Measurements from ENCODE around the gene METTL26. TPM values are rescaled to one million over a fixed set of nuclear protein-coding genes. Genes with fewer than 3 reads are reported as not detected.
"Not testable (repeated sequence)": the region's sequence is repeated elsewhere in the genome, so short reads cannot be mapped to it uniquely, and the experiment has no call there.

Gene METTL26
- total RNA-seq, 1 experiment from 2014 or later, result 438 TPM

DNA sequence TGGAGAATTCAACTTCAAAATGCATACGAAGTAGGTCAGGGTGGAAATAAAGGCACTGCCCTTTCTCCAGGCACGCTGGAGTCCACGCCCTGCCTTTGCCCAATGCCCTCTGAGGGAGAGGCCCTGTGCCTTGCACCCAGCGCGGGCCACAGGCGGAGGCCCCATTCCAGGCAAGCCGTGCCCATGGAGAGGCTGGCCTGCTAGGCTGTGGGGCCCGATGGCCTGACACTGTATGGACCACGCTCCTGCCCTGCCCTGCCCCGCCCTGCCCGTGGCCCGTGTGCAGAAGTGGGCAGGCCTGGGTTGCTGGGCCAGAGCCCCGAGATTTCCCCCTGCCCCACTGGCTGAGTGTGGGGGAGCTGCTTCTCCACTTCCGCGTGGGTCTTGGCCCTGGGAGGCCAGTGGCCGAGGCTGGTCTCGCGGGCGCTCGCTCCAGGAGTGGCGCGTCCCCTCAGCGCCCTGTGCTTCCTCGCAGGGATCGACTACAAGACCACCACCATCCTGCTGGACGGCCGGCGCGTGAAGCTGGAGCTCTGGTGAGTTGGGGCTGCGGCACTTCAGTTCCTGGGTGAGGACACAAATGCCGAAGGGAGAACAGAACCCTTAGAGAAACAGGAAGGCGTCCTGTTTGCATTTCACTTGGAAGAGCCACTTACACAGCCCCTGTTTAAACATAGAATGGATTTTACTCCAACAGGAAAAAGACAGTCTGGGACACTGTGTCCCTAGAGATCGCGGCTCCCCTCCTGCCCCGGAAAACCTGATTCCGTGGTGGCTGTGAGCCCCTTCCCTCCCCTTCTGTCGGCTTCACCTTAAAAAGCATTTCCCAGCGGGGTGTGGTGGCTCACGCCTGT, 19.1 kb downstream of the METTL26 start:
- no peak for DNase-seq (ENCODE audit: low read depth)

GRCh38 chr16:615122-615521, 21.0 kb downstream of the METTL26 start:
- in situ Hi-C loops (cut with HindIII; ENCODE audit: low pct_unique_long_range_greater_than_20kb, low sequenced_read_pairs), result no loop called here
- DNase-seq (ENCODE audit: low read depth), result no peak

More for the DNA sequence above, 19.1 kb downstream of the METTL26 start:
- in situ Hi-C loops (cut with HindIII; ENCODE audit: low pct_unique_long_range_greater_than_20kb, low sequenced_read_pairs), result no loop called here

- in situ Hi-C loops (cut with HindIII; ENCODE audit: low pct_unique_long_range_greater_than_20kb, low sequenced_read_pairs), result no loop called here
Measured at GRCh38 chr16:610513-611381, 25.4 kb downstream of the METTL26 start.

DNA sequence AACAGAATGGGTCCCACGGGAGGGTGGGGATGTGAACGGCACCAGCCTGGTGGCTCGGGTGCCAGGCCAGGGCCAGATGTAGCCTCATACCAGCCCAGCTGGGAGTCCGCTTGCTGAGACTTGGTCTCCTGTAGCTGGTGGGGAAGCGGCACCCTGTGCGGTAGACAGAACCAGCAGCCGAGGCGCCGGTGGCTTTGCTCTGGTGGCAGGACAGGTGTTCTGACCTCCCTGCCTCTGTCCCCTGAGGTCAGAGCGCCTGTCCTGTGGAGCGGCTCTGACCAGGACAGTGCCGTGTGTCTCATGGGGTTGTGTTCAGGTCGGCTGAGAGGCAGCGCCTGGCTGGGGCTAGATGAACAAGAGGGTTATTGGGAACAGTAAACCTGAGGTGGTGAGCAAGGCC, 26.1 kb downstream of the METTL26 start:
- no peak for DNase-seq (ENCODE audit: low read depth)
- in situ Hi-C loops (cut with HindIII; ENCODE audit: low pct_unique_long_range_greater_than_20kb, low sequenced_read_pairs), result no loop called here

More at GRCh38 chr16:610513-611381, 25.4 kb downstream of the METTL26 start:
- DNase-seq (ENCODE audit: low read depth), result no peak

- in situ Hi-C loops (cut with HindIII; ENCODE audit: low pct_unique_long_range_greater_than_20kb, low sequenced_read_pairs), result no loop called here
- DNase-seq (ENCODE audit: low read depth), result no peak
Measured at GRCh38 chr16:609316-609715, 26.8 kb downstream of the METTL26 start.

DNA sequence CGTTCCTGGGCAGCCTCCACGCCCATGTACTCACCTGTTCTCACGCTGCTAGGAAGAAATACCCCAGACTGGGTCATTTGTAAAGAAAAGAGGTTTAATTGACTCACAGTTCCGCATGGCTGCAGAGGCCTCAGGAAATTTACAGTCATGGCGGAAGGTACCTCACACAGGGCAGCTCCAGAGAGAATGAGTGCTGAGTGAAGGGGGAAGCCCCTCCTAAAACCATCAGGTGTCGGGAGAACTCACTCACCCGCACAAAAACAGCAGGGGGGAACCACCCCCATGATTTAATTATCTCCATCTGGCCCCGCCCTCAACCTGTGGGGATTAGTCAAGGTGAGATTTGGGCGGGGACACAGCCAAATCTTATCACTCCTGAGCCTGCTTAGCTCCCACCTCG, 28.1 kb downstream of the METTL26 start:
- in situ Hi-C loops (cut with HindIII; ENCODE audit: low pct_unique_long_range_greater_than_20kb, low sequenced_read_pairs), result no loop called here
- DNase-seq (ENCODE audit: low read depth), result no peak

DNA sequence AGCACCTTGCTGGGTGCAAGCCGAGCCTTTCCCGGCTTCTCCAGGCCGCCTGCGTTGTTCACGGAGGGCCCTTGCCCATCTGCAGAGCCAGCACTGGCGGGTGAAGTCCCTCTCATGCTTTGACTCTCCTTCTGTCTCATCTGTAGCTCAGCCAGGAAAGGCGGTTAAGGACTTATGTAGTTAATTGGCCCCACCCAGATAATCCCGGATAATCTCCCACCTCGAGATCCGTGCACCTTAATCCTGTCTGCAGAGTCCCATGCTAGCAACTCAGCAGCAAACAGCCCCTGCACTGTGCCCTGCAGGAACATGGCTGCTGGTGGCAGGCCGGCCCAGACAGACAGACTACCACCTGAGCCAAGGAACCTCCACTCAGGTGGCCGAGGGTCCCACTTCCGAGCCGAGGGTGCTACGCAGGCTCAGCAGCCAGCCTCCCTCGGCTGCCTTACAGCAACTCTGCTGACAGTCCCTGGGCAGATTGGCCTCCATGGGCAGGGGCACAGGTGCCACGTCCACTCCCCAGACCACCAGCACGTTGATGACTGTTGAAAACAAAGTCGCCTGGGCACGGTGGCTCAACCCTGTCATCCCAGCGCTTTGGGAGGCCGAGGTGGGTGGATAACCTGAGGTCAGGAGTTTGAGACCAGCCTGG, 29.3 kb downstream of the METTL26 start:
- in situ Hi-C loops (cut with HindIII; ENCODE audit: low pct_unique_long_range_greater_than_20kb, low sequenced_read_pairs), result no loop called here

DNA sequence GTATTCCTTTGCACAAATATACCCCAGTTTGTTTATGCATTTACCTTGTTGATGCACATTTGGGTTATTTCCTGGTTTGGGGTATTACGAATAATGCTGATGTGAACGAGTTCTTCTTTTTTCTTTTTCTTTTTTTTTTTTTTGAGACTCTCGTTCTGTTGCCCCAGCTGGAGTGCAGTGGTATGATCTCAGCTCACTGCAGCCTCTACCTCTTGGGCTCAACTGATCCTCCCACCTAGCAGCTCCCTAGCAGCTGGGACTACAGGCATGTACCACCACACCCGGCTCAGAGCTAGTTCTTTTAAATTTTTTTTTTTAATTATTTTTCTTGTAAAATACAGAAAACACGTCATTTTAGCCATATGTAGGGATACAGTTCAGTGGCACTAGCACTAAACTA, 32.2 kb downstream of the METTL26 start:
- in situ Hi-C loops (cut with HindIII; ENCODE audit: low pct_unique_long_range_greater_than_20kb, low sequenced_read_pairs), result no loop called here
- DNase-seq (ENCODE audit: low read depth), result no peak

More for the DNA sequence above, 29.3 kb downstream of the METTL26 start:
- DNase-seq (ENCODE audit: low read depth), result no peak

DNA sequence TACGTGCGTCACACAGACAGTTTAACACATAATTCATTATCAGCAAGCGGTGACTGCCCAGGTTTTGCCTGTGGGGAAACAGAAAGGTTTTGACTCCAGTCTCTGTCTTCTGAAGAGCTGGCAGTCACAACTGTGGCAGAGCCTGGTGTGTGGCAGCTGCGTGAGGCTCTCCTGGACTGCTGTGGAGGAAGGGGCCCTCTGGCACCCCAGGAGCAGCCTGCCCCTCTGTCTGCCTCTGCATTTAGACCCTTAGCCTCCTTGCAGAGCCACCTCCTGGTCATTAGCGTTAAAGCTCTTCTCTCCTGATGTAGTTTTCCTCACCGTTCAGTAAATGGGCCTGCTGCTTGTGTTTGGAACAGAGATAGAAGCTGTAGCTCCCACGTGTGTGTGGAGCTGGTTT, 35.3 kb downstream of the METTL26 start:
- in situ Hi-C loops (cut with HindIII; ENCODE audit: low pct_unique_long_range_greater_than_20kb, low sequenced_read_pairs), result no loop called here
- no peak for DNase-seq (ENCODE audit: low read depth)

DNA sequence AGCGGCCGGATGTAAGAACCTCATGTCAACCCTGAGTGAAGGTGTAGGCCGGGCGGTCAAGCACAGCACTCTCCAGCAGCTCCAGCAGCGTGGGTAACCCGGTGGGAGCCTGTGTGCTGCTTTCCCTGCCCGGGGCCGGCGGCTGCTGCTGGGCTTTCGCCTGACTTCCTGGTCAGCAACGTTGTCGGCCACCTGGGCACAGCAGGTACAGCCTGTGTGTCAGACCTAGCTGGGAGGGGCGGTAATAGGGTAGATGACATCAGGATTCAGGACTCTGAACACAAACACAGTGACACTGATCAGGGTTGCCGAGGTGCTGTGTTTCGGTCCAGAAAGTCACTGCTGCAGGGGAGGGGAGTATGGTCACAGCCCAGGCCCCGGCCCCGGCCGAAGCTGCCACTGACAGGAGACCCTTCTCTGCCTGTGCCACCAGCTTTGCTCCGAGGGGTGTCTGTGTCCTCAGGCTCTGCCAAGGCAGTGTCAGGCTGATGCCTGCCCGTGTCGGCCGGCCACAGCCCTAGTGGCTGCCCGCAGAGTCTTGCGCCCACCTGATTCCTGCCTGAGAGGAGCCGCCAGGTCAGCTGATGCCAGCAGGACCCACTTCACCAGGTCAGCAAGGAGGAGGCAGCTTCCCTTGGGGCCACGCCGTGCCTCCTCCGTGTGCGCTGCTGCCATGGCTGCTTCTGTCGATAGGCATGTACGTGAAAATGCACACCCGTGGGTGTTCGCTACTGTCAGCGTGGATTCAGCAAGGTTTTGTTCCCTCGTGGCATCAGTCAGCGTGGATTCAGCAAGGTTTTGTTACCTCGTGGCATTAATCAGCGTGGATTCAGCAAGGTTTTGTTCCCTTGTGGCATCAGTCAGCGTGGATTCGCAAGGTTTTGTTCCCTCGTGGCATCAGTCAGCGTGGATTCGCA, 37.0 kb downstream of the METTL26 start:
- in situ Hi-C loops (cut with HindIII; ENCODE audit: low pct_unique_long_range_greater_than_20kb, low sequenced_read_pairs), result no loop called here

DNA sequence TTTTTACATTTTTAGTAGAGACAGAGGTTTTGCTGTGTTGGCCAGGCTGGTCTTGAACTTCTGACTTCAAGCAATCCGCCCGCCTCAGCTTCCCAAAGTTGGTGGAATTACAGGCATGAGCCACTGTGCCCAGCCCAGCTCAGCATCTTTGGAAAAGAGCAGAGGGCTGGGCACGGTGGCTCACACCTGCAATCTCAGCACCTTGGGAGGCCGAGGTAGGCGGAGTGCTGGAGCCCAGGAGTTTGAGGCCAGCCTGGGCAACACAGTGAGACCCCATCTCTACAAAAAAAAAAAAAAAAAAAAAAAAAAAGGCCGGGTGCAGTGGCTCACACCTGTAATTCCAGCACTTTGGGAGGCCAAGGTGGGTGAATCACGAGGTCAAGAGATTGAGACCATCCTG, 38.5 kb downstream of the METTL26 start:
- not testable (repeated sequence) for DNase-seq (ENCODE audit: low read depth)

More for the DNA sequence above, 37.0 kb downstream of the METTL26 start:
- DNase-seq (ENCODE audit: low read depth), result no peak

DNA sequence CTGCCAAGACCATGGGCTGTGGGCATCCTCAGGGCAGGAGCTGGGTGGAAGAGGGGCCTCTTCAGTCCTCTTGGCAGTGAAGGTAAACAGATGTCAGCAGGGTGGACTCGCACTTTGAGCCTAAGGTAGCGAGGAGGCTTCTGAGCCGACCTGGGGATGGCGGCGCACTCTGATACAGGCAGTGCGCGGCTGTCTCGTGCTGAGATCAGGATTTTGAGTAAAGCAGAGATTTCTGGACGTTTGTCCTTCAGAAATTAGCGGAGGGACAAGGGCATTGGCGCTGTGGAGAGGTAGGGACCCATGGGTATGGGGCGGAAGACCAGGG, 39.4 kb downstream of the METTL26 start:
- in situ Hi-C loops (cut with HindIII; ENCODE audit: low pct_unique_long_range_greater_than_20kb, low sequenced_read_pairs), result no loop called here
- DNase-seq (ENCODE audit: low read depth), result no peak

More for the DNA sequence above, 38.5 kb downstream of the METTL26 start:
- in situ Hi-C loops (cut with HindIII; ENCODE audit: low pct_unique_long_range_greater_than_20kb, low sequenced_read_pairs), result not testable (repeated sequence)

GRCh38 chr16:595942-596735, 40.0 kb downstream of the METTL26 start:
- no peak for DNase-seq (ENCODE audit: low read depth)
- in situ Hi-C loops (cut with HindIII; ENCODE audit: low pct_unique_long_range_greater_than_20kb, low sequenced_read_pairs), result no loop called here

DNA sequence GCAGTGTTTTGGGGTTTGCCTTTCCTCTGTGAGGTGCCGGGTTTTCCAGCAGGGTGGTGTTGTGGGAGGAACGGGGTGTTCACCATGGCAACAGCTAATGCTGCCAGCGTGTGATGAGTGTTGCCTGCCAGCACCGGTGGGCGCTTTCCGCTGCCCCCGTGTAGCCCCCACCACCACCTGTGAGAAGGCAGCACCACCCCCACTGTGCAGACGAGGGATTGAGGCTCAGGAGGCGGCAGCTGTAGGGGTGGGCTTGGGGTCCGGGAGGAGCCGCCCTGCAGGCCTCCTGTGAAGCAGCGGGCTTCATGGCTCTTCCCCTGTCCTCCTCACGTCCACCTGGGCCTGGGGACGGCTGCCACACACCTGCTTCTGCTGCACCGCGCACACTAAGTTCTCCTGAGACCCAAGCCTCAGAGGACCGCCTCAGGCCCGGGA, 41.0 kb downstream of the METTL26 start:
- no peak for DNase-seq (ENCODE audit: low read depth)
- in situ Hi-C loops (cut with HindIII; ENCODE audit: low pct_unique_long_range_greater_than_20kb, low sequenced_read_pairs), result no loop called here

DNA sequence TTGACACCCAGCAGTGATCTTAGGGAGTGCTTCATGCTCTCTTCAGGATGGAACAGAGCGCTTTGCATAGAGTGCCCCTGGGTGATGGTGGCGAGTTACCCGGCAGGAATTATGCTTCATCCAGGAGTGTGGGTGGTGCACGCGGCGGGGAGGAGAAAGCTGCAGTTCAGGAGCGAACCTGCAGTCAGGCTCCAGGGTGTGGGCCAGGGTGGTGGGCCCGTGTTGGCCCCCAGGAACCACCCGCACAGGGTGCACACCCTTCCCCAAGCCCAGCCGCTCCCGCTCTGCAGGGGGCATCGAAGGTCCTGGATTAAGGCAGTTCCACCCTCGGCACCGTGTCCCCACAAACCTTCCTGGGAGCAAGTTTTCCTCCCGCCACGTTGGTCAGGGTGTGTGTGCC, 42.3 kb downstream of the METTL26 start:
- in situ Hi-C loops (cut with HindIII; ENCODE audit: low pct_unique_long_range_greater_than_20kb, low sequenced_read_pairs), result no loop called here
- no peak for DNase-seq (ENCODE audit: low read depth)

DNA sequence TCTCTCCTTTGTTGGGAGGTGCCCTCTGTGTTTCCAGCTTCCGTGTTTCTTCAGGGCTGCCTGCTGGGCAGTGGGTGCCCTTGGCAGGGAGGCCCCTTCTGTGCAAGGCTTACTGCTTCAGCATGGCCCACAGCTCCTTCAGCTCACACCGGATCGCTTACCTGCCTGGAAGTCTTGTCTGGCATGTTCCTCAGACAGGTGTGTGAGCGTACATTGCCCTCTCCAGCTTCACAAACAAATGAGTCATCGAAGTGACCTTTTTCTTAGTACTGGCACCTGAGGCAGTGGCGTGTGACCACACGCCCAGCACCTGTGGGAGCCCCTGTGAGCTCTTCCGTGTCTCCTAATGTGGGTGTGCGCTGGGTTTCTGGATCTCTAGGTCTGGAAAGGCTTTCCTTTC, 42.7 kb downstream of the METTL26 start:
- no peak for DNase-seq (ENCODE audit: low read depth)
- in situ Hi-C loops (cut with HindIII; ENCODE audit: low pct_unique_long_range_greater_than_20kb, low sequenced_read_pairs), result no loop called here
